ENCODE results near the gene CBR3. TPM values are rescaled to one million over a fixed set of nuclear protein-coding genes. Genes with fewer than 3 reads are reported as not detected.
A peak's percentile ranks its signal among the peaks of the same experiment; 100 is the strongest.

Gene CBR3
- 6.3 TPM for polyA plus RNA-seq (2013)

DNA sequence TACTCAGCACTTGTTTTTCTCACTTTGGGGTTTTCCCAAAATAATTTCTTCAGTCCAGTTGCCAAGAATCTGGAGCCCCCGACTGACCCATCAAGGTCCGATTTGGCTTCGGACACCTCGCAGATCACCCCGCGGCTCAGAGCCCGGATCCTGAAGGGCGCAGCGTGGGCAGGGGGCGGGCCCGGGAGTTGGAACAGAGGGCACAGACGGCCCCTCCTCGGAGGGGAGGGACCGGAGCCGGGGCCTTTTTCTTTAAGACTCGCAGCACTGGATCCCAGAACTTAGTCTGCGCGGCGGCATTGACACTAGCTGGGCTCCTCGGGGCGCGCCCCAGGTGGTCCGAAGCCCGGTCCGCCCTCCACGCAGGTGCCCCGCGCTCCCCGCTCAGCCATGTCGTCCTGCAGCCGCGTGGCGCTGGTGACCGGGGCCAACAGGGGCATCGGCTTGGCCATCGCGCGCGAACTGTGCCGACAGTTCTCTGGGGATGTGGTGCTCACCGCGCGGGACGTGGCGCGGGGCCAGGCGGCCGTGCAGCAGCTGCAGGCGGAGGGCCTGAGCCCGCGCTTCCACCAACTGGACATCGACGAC lies at the start of gene CBR3:
Gene CBR3, plus strand, starts transcription at position 277 of the 588 bp plus-strand sequence. Its CDS starts 114 bp downstream, at position 391.
- peaks cover 0 to 13% (median 0%) of the 10 kb centered on the region in 5 experiments for H3K27me3 ChIP-seq (replicated peaks in 2 of 5; ENCODE audit: control insufficient read depth in 4 of 5, insufficient read depth in 5 of 5, low read length in 4 of 5)
- H3K27ac ChIP-seq (ENCODE audit: insufficient read depth in 1 of 2, low read depth in 1 of 2, low read length in 2 of 2, poor library complexity in 1 of 2, severe bottlenecking in 2 of 2): peak within 1 kb of the TSS in 1 of 2 experiments; percentile 36
- H3K36me3 ChIP-seq (ENCODE audit: control insufficient read depth in 4 of 4, insufficient read depth in 4 of 4, low read length in 3 of 4): peaks cover 0 to 2% (median 0%) of the 10 kb centered on the region in 4 experiments
- peaks cover 3 to 30% (median 25%) of the 10 kb centered on the region in 4 experiments for H3K4me1 ChIP-seq (ENCODE audit: control extremely low read depth in 1 of 4, control insufficient read depth in 4 of 4, insufficient read depth in 4 of 4, low read length in 3 of 4)
- WGBS (ENCODE audit: insufficient coverage): 0% methylated on average over 47 of the region's 53 CpGs
- POLR2A ChIA-PET: no interaction called here
- no peaks in the 10 kb centered on the region for H3K9me3 ChIP-seq (ENCODE audit: control extremely low read depth in 1 of 5, control insufficient read depth in 4 of 5, insufficient read depth in 2 of 5, low read depth in 1 of 5, low read length in 4 of 5)
- CTCF ChIA-PET: interaction anchor here (0.5 to 2.9 kb wide), 3 partner anchors 18 to 51 kb away, joined by 3 to 7 read pairs (median 4); no protein-coding TSS in a partner anchor
- H3K4me3 ChIP-seq (ENCODE audit: control insufficient read depth in 1 of 7, extremely low read depth in 1 of 7, insufficient read depth in 4 of 7, low read depth in 2 of 7, low read length in 6 of 7): peak within 1 kb of the TSS; percentile 64 to 93 (median 82)
- peak in 2 of 3 donors; percentile 47 to 58 for DNase-seq

- ChIA-PET CTCF (interaction anchor here (0.9 to 2.4 kb wide), 8 partner anchors 9 to 1036 kb away, joined by 3 to 18 read pairs (median 6); partner anchors contain the start of gene SETD4), POLR2A (no interaction called here)
- no peak overlapping the region for H3K4me3 ChIP-seq (ENCODE audit: control insufficient read depth in 1 of 7, extremely low read depth in 1 of 7, insufficient read depth in 4 of 7, low read depth in 2 of 7, low read length in 6 of 7)
- H3K9me3 ChIP-seq (ENCODE audit: control extremely low read depth in 1 of 5, control insufficient read depth in 4 of 5, insufficient read depth in 2 of 5, low read depth in 1 of 5, low read length in 4 of 5): peaks cover 0 to under 1% (median 0%) of the 10 kb centered on the region in 5 experiments
- 88% methylated on average over 2 of the region's 6 CpGs for WGBS (ENCODE audit: insufficient coverage)
- H3K4me1 ChIP-seq (ENCODE audit: control extremely low read depth in 1 of 4, control insufficient read depth in 4 of 4, insufficient read depth in 4 of 4, low read length in 3 of 4): no peaks in the 10 kb centered on the region
- H3K36me3 ChIP-seq (ENCODE audit: control insufficient read depth in 4 of 4, insufficient read depth in 4 of 4, low read length in 3 of 4): no peaks in the 10 kb centered on the region
- DNase-seq: no peak
- no peak overlapping the region for H3K27ac ChIP-seq (ENCODE audit: insufficient read depth in 1 of 2, low read depth in 1 of 2, low read length in 2 of 2, poor library complexity in 1 of 2, severe bottlenecking in 2 of 2)
- H3K27me3 ChIP-seq (replicated peaks in 2 of 5; ENCODE audit: control insufficient read depth in 4 of 5, insufficient read depth in 5 of 5, low read length in 4 of 5): peaks cover 0 to 2% (median 0%) of the 10 kb centered on the region in 5 experiments
Measured at GRCh38 chr21:36087362-36088138, 47.3 kb upstream of the CBR3 start.

GRCh38 chr21:36089946-36090345 lies 44.9 kb upstream of the CBR3 start:
- POLR2A ChIA-PET: no interaction called here
- Histone ChIP-seq H3K27ac (ENCODE audit: insufficient read depth in 1 of 2, low read depth in 1 of 2, low read length in 2 of 2, poor library complexity in 1 of 2, severe bottlenecking in 2 of 2) (no peak overlapping the region), H3K4me3 (ENCODE audit: control insufficient read depth in 1 of 7, extremely low read depth in 1 of 7, insufficient read depth in 4 of 7, low read depth in 2 of 7, low read length in 6 of 7) (no peak overlapping the region), H3K27me3 (replicated peaks in 2 of 5; ENCODE audit: control insufficient read depth in 4 of 5, insufficient read depth in 5 of 5, low read length in 4 of 5) (no peaks in the 10 kb centered on the region), H3K4me1 (ENCODE audit: control extremely low read depth in 1 of 4, control insufficient read depth in 4 of 4, insufficient read depth in 4 of 4, low read length in 3 of 4) (no peaks in the 10 kb centered on the region), H3K36me3 (ENCODE audit: control insufficient read depth in 4 of 4, insufficient read depth in 4 of 4, low read length in 3 of 4) (no peaks in the 10 kb centered on the region), H3K9me3 (ENCODE audit: control extremely low read depth in 1 of 5, control insufficient read depth in 4 of 5, insufficient read depth in 2 of 5, low read depth in 1 of 5, low read length in 4 of 5) (peaks cover 0 to 21% (median 12%) of the 10 kb centered on the region in 5 experiments)
- DNase-seq: no peak
- CTCF ChIA-PET: no interaction called here
- 100% methylated on average over 1 of the region's 3 CpGs for WGBS (ENCODE audit: insufficient coverage)

DNA sequence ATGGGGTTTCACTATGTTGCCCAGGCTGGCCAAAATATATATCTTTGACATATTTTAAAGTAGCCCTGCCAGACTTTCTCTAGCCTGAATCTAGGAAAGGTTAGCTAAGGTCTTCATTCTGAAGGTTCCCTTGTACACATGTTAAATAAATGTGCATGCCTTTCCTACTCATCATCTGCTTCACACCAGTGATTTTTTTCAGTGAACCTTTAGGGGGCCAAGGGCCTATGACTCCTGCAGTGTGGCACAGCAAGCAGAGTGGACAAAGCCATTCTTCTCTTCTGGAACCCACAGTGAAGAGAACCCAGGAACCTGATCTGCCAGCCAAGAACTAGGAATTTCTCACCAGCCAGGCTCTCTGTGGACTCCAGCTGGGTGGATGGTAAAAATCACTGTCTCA lies 42.2 kb upstream of the CBR3 start:
- H3K27me3 ChIP-seq (replicated peaks in 2 of 5; ENCODE audit: control insufficient read depth in 4 of 5, insufficient read depth in 5 of 5, low read length in 4 of 5): no peaks in the 10 kb centered on the region
- ChIA-PET POLR2A (interaction anchor here (0.6 kb wide), 1 partner anchor 498 kb away, joined by 4 read pairs; no protein-coding TSS in a partner anchor), CTCF (interaction anchor here (1.9 kb wide), 1 partner anchor 11 kb away, joined by 7 read pairs; no protein-coding TSS in a partner anchor)
- no peak for DNase-seq
- H3K27ac ChIP-seq (ENCODE audit: insufficient read depth in 1 of 2, low read depth in 1 of 2, low read length in 2 of 2, poor library complexity in 1 of 2, severe bottlenecking in 2 of 2): no peak overlapping the region
- no peak overlapping the region for H3K4me3 ChIP-seq (ENCODE audit: control insufficient read depth in 1 of 7, extremely low read depth in 1 of 7, insufficient read depth in 4 of 7, low read depth in 2 of 7, low read length in 6 of 7)
- peaks cover 0 to 10% (median 4%) of the 10 kb centered on the region in 4 experiments for H3K4me1 ChIP-seq (ENCODE audit: control extremely low read depth in 1 of 4, control insufficient read depth in 4 of 4, insufficient read depth in 4 of 4, low read length in 3 of 4)
- no peaks in the 10 kb centered on the region for H3K36me3 ChIP-seq (ENCODE audit: control insufficient read depth in 4 of 4, insufficient read depth in 4 of 4, low read length in 3 of 4)
- H3K9me3 ChIP-seq (ENCODE audit: control extremely low read depth in 1 of 5, control insufficient read depth in 4 of 5, insufficient read depth in 2 of 5, low read depth in 1 of 5, low read length in 4 of 5): peaks cover 0 to 25% (median 12%) of the 10 kb centered on the region in 5 experiments

DNA sequence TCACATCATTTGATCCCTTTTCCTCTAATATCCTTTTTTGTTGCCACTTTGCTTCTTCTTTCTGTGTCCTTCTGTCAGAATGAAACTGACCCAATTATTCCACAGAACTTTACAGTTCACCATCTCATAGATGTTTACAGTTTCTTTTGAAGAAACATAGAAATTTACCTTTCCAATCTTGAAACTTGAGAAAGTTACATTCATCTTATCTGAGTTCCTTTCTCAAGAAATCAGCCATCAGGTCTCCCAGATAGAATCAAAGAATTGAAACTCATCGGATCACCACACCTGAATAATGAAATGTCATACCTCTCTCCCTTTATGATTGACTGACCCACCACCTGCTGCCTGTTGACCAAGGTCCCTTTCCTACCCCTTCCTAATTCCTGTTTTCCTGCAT lies 41.4 kb upstream of the CBR3 start:
- Histone ChIP-seq H3K27ac (ENCODE audit: insufficient read depth in 1 of 2, low read depth in 1 of 2, low read length in 2 of 2, poor library complexity in 1 of 2, severe bottlenecking in 2 of 2) (no peak overlapping the region), H3K9me3 (ENCODE audit: control extremely low read depth in 1 of 5, control insufficient read depth in 4 of 5, insufficient read depth in 2 of 5, low read depth in 1 of 5, low read length in 4 of 5) (peaks cover 0 to 25% (median 12%) of the 10 kb centered on the region in 5 experiments), H3K27me3 (replicated peaks in 2 of 5; ENCODE audit: control insufficient read depth in 4 of 5, insufficient read depth in 5 of 5, low read length in 4 of 5) (no peaks in the 10 kb centered on the region), H3K4me3 (ENCODE audit: control insufficient read depth in 1 of 7, extremely low read depth in 1 of 7, insufficient read depth in 4 of 7, low read depth in 2 of 7, low read length in 6 of 7) (no peak overlapping the region), H3K36me3 (ENCODE audit: control insufficient read depth in 4 of 4, insufficient read depth in 4 of 4, low read length in 3 of 4) (no peaks in the 10 kb centered on the region), H3K4me1 (ENCODE audit: control extremely low read depth in 1 of 4, control insufficient read depth in 4 of 4, insufficient read depth in 4 of 4, low read length in 3 of 4) (peaks cover 0 to 18% (median 10%) of the 10 kb centered on the region in 4 experiments)
- no peak for DNase-seq
- ChIA-PET CTCF (interaction anchor here (1.1 kb wide), 1 partner anchor 11 kb away, joined by 4 read pairs; no protein-coding TSS in a partner anchor), POLR2A (no interaction called here)
- WGBS (ENCODE audit: insufficient coverage): 100% methylated on average over 1 of the region's 1 CpG

- Histone ChIP-seq H3K4me3 (ENCODE audit: control insufficient read depth in 1 of 7, extremely low read depth in 1 of 7, insufficient read depth in 4 of 7, low read depth in 2 of 7, low read length in 6 of 7) (no peak overlapping the region), H3K9me3 (ENCODE audit: control extremely low read depth in 1 of 5, control insufficient read depth in 4 of 5, insufficient read depth in 2 of 5, low read depth in 1 of 5, low read length in 4 of 5) (peaks cover 0 to 25% (median 12%) of the 10 kb centered on the region in 5 experiments), H3K4me1 (ENCODE audit: control extremely low read depth in 1 of 4, control insufficient read depth in 4 of 4, insufficient read depth in 4 of 4, low read length in 3 of 4) (peaks cover 0 to 20% (median 11%) of the 10 kb centered on the region in 4 experiments), H3K27me3 (replicated peaks in 2 of 5; ENCODE audit: control insufficient read depth in 4 of 5, insufficient read depth in 5 of 5, low read length in 4 of 5) (no peaks in the 10 kb centered on the region), H3K36me3 (ENCODE audit: control insufficient read depth in 4 of 4, insufficient read depth in 4 of 4, low read length in 3 of 4) (no peaks in the 10 kb centered on the region), H3K27ac (ENCODE audit: insufficient read depth in 1 of 2, low read depth in 1 of 2, low read length in 2 of 2, poor library complexity in 1 of 2, severe bottlenecking in 2 of 2) (no peak overlapping the region)
- DNase-seq: no peak
- ChIA-PET POLR2A (interaction anchor here (0.7 kb wide), 1 partner anchor 1198 kb away, joined by 7 read pairs; no protein-coding TSS in a partner anchor), CTCF (interaction anchor here (0.6 to 2.3 kb wide), 4 partner anchors 10 to 1390 kb away, joined by 3 to 7 read pairs (median 4); no protein-coding TSS in a partner anchor)
- 75% methylated on average over 1 of the region's 1 CpG for WGBS (ENCODE audit: insufficient coverage)
Measured at GRCh38 chr21:36096398-36097290, 38.2 kb upstream of the CBR3 start.

All from common myeloid progenitor, CD34-positive (primary cell).